Mucosa of stomach (tissue), 1 donor: ENCODE data around the gene RCBTB2.

Experiments used
- H3K27me3 ChIP-seq: one replicate; pipeline ENCODE4 v1.7.0; 2013; ENCODE audit warnings: mild to moderate bottlenecking, low read length; ENCODE audit not compliant: control insufficient read depth, insufficient read depth
- H3K36me3 ChIP-seq: one replicate; pipeline ENCODE4 v1.7.0; 2013; ENCODE audit warnings: low read length; ENCODE audit not compliant: control insufficient read depth, insufficient read depth
- H3K4me1 ChIP-seq: one replicate; pipeline ENCODE4 v1.7.0; 2013; ENCODE audit warnings: mild to moderate bottlenecking, low read length; ENCODE audit not compliant: control insufficient read depth, insufficient read depth
- H3K4me3 ChIP-seq: one replicate; pipeline ENCODE4 v1.7.0; 2013; ENCODE audit warnings: low read length
- H3K9ac ChIP-seq: one replicate; pipeline ENCODE4 v1.7.0; 2013; ENCODE audit warnings: mild to moderate bottlenecking, low read length, moderate library complexity
- H3K9me3 ChIP-seq: one replicate; pipeline ENCODE4 v1.7.0; 2013; ENCODE audit warnings: mild to moderate bottlenecking, low read length, moderate library complexity; ENCODE audit not compliant: control insufficient read depth
- donor health status: Pancreatic carcinoma.

RCBTB2 gene

DNA sequence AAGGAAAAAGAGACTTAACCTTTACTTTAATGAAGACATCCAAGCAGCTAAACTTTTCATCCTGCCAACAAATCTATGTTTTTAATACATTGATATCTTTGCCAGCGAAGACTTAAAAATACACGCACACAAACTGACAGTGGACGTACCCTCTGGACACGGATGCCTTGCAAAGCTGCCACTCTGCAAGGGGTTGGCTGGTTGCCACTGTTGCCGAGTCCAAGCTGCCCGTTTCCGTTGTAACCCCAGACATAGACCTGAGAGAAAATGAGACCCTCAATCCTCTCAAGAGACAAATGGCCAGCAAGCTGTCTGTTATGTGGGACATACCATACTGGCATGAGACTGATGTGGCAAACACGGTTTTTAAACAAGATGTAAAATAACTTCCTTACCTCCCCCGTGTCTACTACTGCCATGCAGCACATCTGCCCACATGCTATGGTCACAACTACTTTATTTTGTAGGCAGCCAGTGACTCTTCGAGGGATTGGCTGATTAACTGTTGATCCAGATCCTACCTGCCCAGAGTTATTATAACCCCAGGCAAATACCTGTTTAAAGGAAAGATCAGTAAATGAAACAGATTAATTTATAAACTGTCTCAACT, 21.2 kb downstream of the RCBTB2 start:
- H3K4me1 ChIP-seq = no peaks in the 10 kb centered on the region
- no peaks in the 10 kb centered on the region for H3K9me3 ChIP-seq
- no peak overlapping the region for H3K4me3 ChIP-seq
- no peaks in the 10 kb centered on the region for H3K36me3 ChIP-seq
- no peaks in the 10 kb centered on the region for H3K27me3 ChIP-seq
- no peak overlapping the region for H3K9ac ChIP-seq

DNA sequence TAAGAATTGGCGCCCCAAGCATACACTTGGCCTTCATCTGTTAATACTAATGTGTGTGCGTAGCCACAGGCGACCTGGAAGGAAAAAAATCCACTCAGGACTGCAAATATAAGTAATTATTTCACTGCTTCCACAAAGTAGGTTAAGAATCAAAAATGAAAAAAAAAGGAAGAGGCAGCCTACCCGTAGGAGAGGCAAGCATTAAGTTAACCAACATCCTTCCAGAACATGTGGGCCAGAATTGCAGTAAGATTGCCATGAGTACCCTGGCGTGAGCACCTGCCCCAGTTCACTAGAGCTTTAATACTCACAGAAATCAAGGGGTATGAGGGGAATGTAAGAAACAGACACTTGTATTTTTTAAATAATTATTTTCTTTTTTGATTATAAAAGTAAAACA, 22.2 kb downstream of the RCBTB2 start:
- H3K4me3 ChIP-seq = no peak overlapping the region
- H3K27me3 ChIP-seq = no peaks in the 10 kb centered on the region
- no peaks in the 10 kb centered on the region for H3K36me3 ChIP-seq
- H3K4me1 ChIP-seq = no peaks in the 10 kb centered on the region
- no peaks in the 10 kb centered on the region for H3K9me3 ChIP-seq
- no peak overlapping the region for H3K9ac ChIP-seq

DNA sequence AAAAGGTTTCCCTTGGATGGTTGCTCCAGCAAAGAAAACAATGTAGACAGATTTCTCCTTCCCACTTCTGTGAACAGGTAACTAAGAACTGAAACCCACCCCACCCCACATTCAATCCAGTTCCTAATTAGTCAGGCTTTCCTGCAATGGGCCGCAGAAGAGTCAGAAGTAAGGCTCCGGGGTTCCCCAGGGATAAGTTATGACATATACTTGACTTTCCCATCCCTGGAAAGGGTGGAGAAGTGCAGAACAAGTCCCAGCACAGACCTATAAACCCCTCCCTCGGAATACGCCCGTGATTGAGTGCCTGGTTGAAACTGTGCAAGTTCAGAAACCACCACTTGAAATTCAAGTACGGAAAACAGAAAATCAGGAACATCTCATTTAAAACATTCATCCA, 24.9 kb downstream of the RCBTB2 start:
- Histone ChIP-seq H3K9ac (no peak overlapping the region), H3K36me3 (no peaks in the 10 kb centered on the region), H3K27me3 (no peaks in the 10 kb centered on the region), H3K4me3 (no peak overlapping the region), H3K9me3 (no peaks in the 10 kb centered on the region), H3K4me1 (peaks cover 5% of the 10 kb centered on the region)

DNA sequence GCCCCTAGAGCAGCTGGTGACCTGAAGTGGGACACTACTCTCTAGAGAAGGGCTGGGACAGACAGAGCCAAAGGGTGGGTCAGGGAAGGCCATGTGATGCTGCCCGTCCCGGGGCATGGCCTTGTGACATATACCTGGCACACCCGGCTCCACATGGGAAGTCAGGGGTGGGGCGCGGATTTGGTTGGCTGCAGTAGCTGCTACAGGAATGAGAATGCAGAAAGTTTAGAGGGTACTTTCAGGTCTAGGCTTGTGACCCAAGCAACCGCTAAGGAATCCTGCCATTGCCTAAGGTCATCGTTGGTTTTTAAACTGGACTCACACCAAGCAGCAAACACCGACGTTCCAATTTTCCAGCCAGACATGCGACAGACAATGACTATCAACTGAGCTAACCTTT, 25.9 kb downstream of the RCBTB2 start:
- peaks cover 5% of the 10 kb centered on the region for H3K4me1 ChIP-seq
- H3K9ac ChIP-seq = no peak overlapping the region
- no peaks in the 10 kb centered on the region for H3K36me3 ChIP-seq
- H3K4me3 ChIP-seq = no peak overlapping the region
- H3K27me3 ChIP-seq = no peaks in the 10 kb centered on the region
- no peaks in the 10 kb centered on the region for H3K9me3 ChIP-seq

DNA sequence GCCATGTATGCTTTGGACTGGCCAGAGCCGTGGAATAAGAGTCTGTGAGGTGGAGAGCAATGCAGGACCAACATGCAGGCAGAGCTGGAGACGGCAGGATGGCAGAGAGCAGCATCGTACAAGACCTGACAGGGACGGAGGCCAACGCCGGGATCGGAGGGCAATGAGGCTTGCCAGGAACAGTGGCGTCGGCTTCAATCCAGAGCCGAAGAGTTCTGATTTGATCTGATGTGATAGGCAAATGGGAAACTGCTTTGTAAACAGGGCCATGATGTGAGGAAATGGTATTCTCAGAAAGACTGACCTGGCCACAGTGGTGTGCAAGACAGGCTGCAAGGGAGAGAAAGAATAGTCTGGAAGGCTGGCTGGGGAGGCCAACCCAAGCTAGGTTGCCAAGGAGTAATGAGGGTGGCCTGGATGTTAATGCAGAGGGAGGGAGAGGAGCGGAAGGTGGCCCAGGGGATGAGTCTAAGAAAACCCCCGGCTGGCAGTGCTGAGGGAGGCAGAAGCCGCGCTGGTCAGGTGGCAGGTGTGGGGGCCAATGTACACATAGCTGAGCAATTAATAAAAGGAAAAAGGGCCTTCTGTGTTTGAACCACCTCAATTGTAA, 26.7 kb downstream of the RCBTB2 start:
- no peaks in the 10 kb centered on the region for H3K27me3 ChIP-seq
- no peak overlapping the region for H3K9ac ChIP-seq
- H3K4me1 ChIP-seq = peaks cover 5% of the 10 kb centered on the region
- H3K4me3 ChIP-seq = no peak overlapping the region
- no peaks in the 10 kb centered on the region for H3K36me3 ChIP-seq
- no peaks in the 10 kb centered on the region for H3K9me3 ChIP-seq

DNA sequence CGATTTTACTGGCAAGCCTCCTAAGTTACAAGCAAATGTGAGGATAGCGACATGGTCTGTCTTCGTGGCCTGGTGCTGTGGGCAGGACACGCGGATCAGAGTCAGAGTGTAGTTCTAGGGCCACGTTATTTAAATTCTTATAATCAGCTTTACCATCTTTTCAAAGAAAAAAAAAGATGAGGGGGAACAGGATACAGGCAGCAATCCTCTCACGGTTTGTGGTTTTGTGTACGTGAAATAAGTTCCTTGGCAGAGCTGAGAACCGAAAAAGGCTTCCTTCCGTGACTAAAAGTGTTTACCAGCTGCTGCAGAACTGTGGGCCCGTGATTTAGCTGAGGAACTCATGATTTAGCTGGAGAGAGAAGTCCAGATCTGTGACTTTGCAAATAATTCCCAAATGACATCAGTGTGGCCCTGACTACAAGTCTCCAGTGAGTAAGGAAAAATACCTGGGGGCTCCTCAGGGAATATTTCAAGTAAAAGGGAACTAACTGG, 27.2 kb downstream of the RCBTB2 start:
- peaks cover 5% of the 10 kb centered on the region for H3K4me1 ChIP-seq
- H3K9me3 ChIP-seq = no peaks in the 10 kb centered on the region
- H3K4me3 ChIP-seq = no peak overlapping the region
- no peak overlapping the region for H3K9ac ChIP-seq
- no peaks in the 10 kb centered on the region for H3K36me3 ChIP-seq
- no peaks in the 10 kb centered on the region for H3K27me3 ChIP-seq

DNA sequence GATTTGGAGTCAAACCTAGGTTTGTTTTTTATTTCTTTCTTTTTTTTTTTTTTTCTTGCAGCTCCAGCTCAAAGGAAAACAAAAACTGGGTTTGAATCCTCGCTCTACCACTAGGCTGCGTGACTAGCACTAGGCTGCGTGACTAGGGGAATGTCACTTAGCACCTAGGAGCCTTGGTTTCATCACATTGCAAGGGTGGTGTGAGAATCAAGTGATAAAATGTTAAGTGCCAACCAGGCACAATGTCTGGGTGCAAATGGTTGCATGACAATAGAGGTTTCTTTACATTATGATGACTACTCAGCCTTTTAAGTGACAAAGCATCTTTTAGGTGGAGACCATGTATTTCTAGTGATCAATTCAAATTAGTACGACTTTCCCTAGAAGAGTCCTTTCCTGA, 27.9 kb downstream of the RCBTB2 start:
- Histone ChIP-seq H3K36me3 (no peaks in the 10 kb centered on the region), H3K4me1 (peaks cover 5% of the 10 kb centered on the region), H3K9me3 (no peaks in the 10 kb centered on the region), H3K4me3 (no peak overlapping the region), H3K27me3 (no peaks in the 10 kb centered on the region), H3K9ac (no peak overlapping the region)

DNA sequence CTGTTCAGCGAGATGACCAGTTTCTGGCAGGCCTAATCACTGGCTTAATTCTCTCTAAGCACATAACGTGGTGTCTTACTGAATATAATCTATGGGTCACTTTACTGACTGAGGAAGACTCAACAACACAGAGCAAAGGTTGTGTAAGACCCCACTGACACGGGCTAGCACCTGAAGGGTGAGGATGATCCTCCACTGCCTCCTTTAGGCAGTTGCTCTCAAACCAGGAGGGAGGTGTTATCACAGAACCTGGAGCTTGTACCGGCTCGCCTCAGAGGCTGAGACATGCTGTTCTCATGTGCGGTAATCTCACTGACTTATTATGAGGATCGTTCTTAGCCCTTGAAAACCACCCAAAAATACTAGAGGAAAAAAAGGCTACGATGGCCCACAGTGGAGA, 28.3 kb downstream of the RCBTB2 start:
- no peaks in the 10 kb centered on the region for H3K36me3 ChIP-seq
- H3K27me3 ChIP-seq = no peaks in the 10 kb centered on the region
- H3K9ac ChIP-seq = no peak overlapping the region
- H3K9me3 ChIP-seq = no peaks in the 10 kb centered on the region
- H3K4me3 ChIP-seq = no peak overlapping the region
- peaks cover 5% of the 10 kb centered on the region for H3K4me1 ChIP-seq

DNA sequence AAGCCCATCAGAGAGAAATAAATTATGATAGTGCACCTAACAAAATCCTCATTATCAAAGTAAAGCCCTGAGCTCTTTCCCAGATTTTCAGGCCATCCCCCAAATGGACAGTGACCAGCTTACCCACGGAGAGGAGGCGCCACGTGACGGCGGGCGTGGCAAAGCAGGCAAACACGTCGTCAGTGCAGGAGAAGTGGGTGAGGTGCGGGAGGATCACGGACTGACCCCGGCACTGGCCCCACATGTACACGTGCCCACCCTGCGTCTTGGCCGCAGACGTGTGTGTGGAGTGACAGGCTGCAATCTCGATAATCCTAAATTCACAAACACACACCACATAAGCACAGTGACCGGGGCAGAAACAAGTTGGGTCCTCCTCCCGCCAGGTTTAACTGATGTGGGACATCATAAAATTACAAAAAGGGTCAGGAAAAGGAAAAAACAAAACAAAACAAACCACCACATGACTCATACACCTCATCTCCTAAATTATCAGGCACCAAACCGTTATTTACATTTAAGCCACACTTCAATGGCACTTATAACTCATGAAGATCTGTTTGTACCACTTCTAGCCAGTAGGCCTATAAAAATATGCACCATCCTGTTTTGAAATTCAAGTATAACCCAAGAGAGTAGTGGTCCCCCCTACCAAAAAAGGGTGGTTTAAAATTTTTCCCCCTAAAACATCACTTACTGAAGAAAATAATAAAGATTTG, 30.1 kb downstream of the RCBTB2 start:
- Histone ChIP-seq H3K9ac (no peak overlapping the region), H3K4me1 (peaks cover 5% of the 10 kb centered on the region), H3K4me3 (no peak overlapping the region), H3K9me3 (no peaks in the 10 kb centered on the region), H3K36me3 (no peaks in the 10 kb centered on the region), H3K27me3 (no peaks in the 10 kb centered on the region)

DNA sequence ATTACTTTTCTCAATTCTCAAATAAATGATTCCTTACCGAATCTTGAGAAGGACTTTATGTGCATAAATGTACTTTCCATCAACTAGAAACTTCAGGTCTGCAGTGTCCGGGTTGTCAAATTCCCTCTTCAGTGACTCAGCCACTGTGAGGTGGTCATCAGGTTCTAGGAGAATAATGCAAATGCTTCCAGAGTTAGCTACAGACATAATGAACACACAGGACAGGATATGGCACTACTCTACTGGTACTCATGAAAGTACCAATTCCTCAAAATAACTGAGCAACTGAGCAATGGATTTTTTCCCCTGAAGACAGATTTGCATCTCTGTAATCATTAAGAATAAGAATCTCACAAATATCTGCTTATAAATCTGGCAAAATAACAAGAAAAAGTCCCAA, 31.2 kb downstream of the RCBTB2 start:
- Histone ChIP-seq H3K36me3 (no peaks in the 10 kb centered on the region), H3K9me3 (no peaks in the 10 kb centered on the region), H3K27me3 (no peaks in the 10 kb centered on the region), H3K4me1 (peaks cover 5% of the 10 kb centered on the region), H3K4me3 (no peak overlapping the region), H3K9ac (no peak overlapping the region)

DNA sequence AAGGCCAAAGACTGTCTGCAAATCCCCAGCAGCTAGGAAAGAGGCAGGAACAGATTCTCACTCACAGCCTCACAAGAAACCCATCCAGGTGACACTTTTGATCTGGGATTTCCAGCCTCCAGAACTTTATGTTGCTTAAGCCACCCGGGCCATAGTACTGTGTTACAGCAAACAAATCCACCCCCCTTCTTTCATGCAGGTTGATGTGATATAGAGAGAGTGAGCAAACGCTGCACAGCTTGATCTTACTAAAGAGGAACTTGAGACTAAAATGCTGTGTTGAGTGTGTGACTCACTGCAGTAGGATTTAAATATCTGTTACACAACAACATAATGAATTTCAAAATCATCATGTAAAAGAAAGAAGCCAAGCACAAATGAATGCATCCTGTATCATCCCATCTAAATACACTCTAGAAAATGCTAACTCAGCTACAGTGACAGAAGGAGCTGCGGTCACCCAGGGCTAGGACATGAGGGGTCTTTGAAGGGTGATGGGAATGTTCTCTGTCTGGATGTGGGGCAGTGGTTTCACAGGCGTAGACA, 32.2 kb downstream of the RCBTB2 start:
- Histone ChIP-seq H3K9me3 (no peaks in the 10 kb centered on the region), H3K36me3 (no peaks in the 10 kb centered on the region), H3K4me1 (peaks cover 5% of the 10 kb centered on the region), H3K9ac (no peak overlapping the region), H3K27me3 (no peaks in the 10 kb centered on the region), H3K4me3 (no peak overlapping the region)

DNA sequence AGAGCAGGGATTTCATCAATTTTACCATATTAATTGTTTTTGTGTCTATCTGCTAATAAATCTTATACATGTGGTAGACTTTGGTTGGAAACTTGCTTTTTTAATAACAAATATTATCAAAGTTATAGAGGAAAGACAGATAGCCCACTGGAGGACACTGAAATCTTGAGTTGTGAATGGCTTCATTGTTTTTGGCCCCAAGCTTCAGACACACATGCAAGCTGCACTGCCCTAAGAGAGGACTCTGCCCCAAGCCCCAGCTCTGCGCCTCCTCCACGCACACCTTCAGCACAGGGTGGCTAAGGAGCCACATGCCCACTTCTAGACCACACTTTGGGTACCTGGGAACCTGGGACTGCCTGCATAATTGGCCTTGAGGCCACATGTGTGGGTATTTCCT, 35.2 kb downstream of the RCBTB2 start:
- no peaks in the 10 kb centered on the region for H3K36me3 ChIP-seq
- no peaks in the 10 kb centered on the region for H3K27me3 ChIP-seq
- H3K4me1 ChIP-seq = peaks cover 5% of the 10 kb centered on the region
- no peak overlapping the region for H3K9ac ChIP-seq
- H3K9me3 ChIP-seq = no peaks in the 10 kb centered on the region
- H3K4me3 ChIP-seq = no peak overlapping the region
